ENCODE results near the gene EGFL6. TPM values are rescaled to one million over a fixed set of nuclear protein-coding genes. Genes with fewer than 3 reads are reported as not detected.

Gene EGFL6
- total RNA-seq, 2 experiments from 2014 or later = 2.1 to 2.7 TPM

DNA sequence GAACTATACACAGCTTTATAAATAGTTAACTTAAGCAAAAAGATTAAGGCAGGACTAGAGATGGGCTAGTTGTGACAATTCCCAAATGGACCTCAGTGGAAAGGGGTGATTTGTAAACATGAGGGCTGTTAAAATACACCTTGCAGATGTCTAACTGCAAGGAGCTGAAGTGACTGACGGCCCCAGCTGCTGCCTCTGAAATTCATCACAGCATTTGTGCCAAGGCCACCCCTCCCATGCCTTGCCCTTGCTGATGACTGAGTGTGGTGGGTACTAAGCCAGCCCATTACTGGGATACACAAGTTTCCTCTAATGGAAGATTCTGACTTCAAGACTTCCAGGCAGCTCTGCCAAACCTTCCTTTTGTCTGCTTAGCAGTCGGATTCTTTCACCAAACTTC is 23.7 kb upstream of the EGFL6 start:
- Mint-ChIP-seq H3K27me3 (peaks cover 8% of the 10 kb centered on the region), H3K27ac (no peak overlapping the region), H3K36me3 (ENCODE audit: low read depth) (no peaks in the 10 kb centered on the region), H3K9me3 (no peaks in the 10 kb centered on the region), H3K4me3 (no peak overlapping the region), H3K4me1 (ENCODE audit: low read depth) (peaks cover 8% of the 10 kb centered on the region)
- POLR2A ChIA-PET = no interaction called here
- TF ChIP-seq, protein P1, sequence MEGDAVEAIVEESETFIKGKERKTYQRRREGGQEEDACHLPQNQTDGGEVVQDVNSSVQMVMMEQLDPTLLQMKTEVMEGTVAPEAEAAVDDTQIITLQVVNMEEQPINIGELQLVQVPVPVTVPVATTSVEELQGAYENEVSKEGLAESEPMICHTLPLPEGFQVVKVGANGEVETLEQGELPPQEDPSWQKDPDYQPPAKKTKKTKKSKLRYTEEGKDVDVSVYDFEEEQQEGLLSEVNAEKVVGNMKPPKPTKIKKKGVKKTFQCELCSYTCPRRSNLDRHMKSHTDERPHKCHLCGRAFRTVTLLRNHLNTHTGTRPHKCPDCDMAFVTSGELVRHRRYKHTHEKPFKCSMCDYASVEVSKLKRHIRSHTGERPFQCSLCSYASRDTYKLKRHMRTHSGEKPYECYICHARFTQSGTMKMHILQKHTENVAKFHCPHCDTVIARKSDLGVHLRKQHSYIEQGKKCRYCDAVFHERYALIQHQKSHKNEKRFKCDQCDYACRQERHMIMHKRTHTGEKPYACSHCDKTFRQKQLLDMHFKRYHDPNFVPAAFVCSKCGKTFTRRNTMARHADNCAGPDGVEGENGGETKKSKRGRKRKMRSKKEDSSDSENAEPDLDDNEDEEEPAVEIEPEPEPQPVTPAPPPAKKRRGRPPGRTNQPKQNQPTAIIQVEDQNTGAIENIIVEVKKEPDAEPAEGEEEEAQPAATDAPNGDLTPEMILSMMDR (IDR thresholded peaks at IDR 0.05) = no peak
- DNase-seq (no peak), ATAC-seq (no peak)
- intact Hi-C loops (cut with micrococcal nuclease) = no loop called here
- CTCF ChIA-PET = no interaction called here

DNA sequence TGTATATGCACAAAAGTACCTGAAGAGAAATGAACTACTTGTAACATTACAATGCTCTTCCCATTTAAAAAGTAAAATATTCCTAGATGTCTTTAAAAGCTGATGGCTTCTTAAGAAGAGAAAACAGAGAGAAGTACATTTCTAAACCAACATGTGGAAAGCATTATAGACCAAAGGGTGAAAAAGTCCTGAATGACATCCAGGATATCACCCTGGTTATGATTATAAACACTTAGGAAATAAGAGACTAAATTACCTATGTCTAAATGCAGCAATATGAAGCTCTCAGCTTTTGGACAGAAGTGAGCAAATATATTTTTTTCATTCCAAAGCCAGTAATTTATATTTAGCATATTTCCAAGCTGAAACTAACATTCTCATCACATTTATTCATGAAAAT is 21.7 kb upstream of the EGFL6 start:
- H3K4me3 Mint-ChIP-seq = no peak overlapping the region
- ATAC-seq (no peak), DNase-seq (no peak)
- H3K9me3 Mint-ChIP-seq = no peaks in the 10 kb centered on the region
- no peak overlapping the region for H3K27ac Mint-ChIP-seq
- peaks cover 8% of the 10 kb centered on the region for H3K4me1 Mint-ChIP-seq (ENCODE audit: low read depth)
- TF ChIP-seq, protein P1 (IDR thresholded peaks at IDR 0.05) = no peak
- intact Hi-C loops (cut with micrococcal nuclease) = no loop called here
- POLR2A ChIA-PET = no interaction called here
- CTCF ChIA-PET = interaction anchor here (0.8 kb wide), 1 partner anchor 41 kb away, joined by 5 read pairs; no protein-coding TSS in a partner anchor
- H3K27me3 Mint-ChIP-seq = peaks cover 10% of the 10 kb centered on the region
- no peaks in the 10 kb centered on the region for H3K36me3 Mint-ChIP-seq (ENCODE audit: low read depth)

DNA sequence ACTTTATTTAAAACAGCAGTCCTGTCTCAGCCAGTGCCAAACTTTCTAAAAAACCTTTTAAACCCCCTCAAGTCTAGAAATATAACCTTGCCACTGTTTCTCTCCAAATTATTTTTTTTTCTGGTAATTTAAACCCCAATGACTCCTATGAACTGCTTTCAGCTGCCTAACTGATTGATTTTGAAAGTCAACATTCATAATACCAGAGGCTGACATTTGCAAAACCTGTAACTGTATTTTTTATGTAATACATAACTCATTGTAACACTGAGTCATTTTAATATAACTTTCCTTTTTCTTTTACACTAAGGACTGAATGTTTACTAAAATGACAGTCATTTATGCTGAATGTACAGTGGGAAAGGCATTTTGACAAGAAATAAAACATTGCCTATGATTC is 19.1 kb upstream of the EGFL6 start:
- POLR2A ChIA-PET = no interaction called here
- Mint-ChIP-seq H3K4me1 (ENCODE audit: low read depth) (peaks cover 8% of the 10 kb centered on the region), H3K4me3 (no peak overlapping the region), H3K27me3 (peaks cover 14% of the 10 kb centered on the region), H3K27ac (no peak overlapping the region), H3K36me3 (ENCODE audit: low read depth) (no peaks in the 10 kb centered on the region), H3K9me3 (no peaks in the 10 kb centered on the region)
- intact Hi-C loops (cut with micrococcal nuclease) = no loop called here
- DNase-seq (no peak), ATAC-seq (peak; percentile 39)
- CTCF ChIA-PET = no interaction called here
- TF ChIP-seq, protein P1 (IDR thresholded peaks at IDR 0.05) = no peak

DNA sequence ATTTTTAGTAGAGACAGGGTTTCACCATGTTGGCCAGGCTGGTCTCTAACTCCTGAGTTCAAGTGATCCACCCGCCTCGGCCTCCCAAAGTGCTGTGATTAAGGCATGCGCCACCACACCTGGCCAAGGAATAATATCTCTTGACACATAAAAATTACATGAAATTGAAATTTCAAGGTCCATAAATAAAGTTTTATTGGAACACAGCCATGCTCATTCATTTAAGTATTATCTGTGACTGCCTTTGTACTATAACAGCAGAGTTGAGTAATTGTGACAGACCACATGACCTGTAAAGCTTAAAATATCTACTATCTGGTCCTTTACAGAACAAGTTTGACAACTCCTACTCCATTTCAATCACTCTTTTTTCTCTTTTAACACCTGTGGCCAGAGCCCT is 17.8 kb upstream of the EGFL6 start:
- no peak for ATAC-seq
- Mint-ChIP-seq H3K4me1 (ENCODE audit: low read depth) (peaks cover 8% of the 10 kb centered on the region), H3K4me3 (no peak overlapping the region), H3K36me3 (ENCODE audit: low read depth) (no peaks in the 10 kb centered on the region), H3K27ac (no peak overlapping the region), H3K27me3 (peaks cover 16% of the 10 kb centered on the region), H3K9me3 (no peaks in the 10 kb centered on the region)
- no peak for DNase-seq
- POLR2A ChIA-PET = no interaction called here
- intact Hi-C loops (cut with micrococcal nuclease) = no loop called here
- CTCF ChIA-PET = no interaction called here
- TF ChIP-seq, protein P1 (IDR thresholded peaks at IDR 0.05) = no peak

DNA sequence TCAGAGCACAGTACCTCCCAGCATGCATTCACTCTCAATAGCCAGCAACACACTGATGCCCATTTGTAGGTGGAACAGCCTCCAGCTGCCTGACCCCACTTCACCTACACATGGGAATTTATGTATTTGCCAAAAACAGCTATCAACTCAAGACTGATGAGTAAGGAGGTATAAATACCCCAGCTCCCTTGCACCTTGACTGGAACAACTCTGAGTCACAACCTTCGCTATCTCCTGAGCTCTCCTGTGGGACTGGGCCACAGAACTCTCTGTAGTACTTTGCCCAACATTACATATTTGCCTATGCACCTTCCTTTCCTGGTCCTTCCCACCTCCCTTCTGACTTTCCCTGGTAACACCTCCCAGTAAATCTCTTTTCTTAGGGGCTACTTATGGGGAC is 16.5 kb upstream of the EGFL6 start:
- intact Hi-C loops (cut with micrococcal nuclease) = no loop called here
- CTCF ChIA-PET = no interaction called here
- Mint-ChIP-seq H3K9me3 (no peaks in the 10 kb centered on the region), H3K36me3 (ENCODE audit: low read depth) (no peaks in the 10 kb centered on the region), H3K27ac (no peak overlapping the region), H3K27me3 (peaks cover 17% of the 10 kb centered on the region), H3K4me3 (no peak overlapping the region), H3K4me1 (ENCODE audit: low read depth) (peaks cover 8% of the 10 kb centered on the region)
- DNase-seq (no peak), ATAC-seq (no peak)
- TF ChIP-seq, protein P1 (IDR thresholded peaks at IDR 0.05) = no peak
- POLR2A ChIA-PET = no interaction called here

Data from activated CD8-positive, alpha-beta T cell treated with anti-CD3 and anti-CD28 coated beads for 36 hours (primary cell).